ENCODE measurements around the gene AKAP7. TPM values are rescaled to one million over a fixed set of nuclear protein-coding genes. Genes with fewer than 3 reads are reported as not detected.

The AKAP7 gene
- polyA plus RNA-seq, 1 of the 3 experiments (the other 2 are of a cell fraction), result 0.58 TPM

- POLR2A ChIA-PET, result no interaction called here
- Histone ChIP-seq H3K9me2 (no peaks in the 10 kb centered on the region), H3K9ac (no peak overlapping the region), H3K9me3 (no peaks in the 10 kb centered on the region), H4K20me1 (ENCODE audit: insufficient read depth) (no peaks in the 10 kb centered on the region), H3K79me2 (ENCODE audit: insufficient read depth) (no peaks in the 10 kb centered on the region), H3K27ac (ENCODE audit: low read depth in 2 of 2, low read length in 1 of 2) (no peak overlapping the region), H3K4me3 (ENCODE audit: low read depth in 2 of 2, low read length in 1 of 2) (no peak overlapping the region), H3F3A (replicated peaks; ENCODE audit: insufficient read depth) (no peaks in the 10 kb centered on the region), H3K36me3 (replicated peaks in 1 of 2; ENCODE audit: control insufficient read depth in 1 of 2, insufficient read depth in 2 of 2, low read length in 1 of 2) (no peaks in the 10 kb centered on the region), H2AFZ (ENCODE audit: low read depth) (no peak overlapping the region), H3K27me3 (ENCODE audit: insufficient read depth) (peaks cover 11% of the 10 kb centered on the region; the same call in 1 of the 2 replicates), H3K4me2 (no peak overlapping the region), H3K4me1 (ENCODE audit: control insufficient read depth in 1 of 2, insufficient read depth in 2 of 2, low read depth in 1 of 2, low read length in 1 of 2) (no peaks in the 10 kb centered on the region)
- TF ChIP-seq ELF1 (IDR thresholded peaks at IDR 0.05) (no peak), FOXM1 (IDR thresholded peaks at IDR 0.05; ENCODE audit: low read depth) (no peak), USF1 (IDR thresholded peaks at IDR 0.05; ENCODE audit: borderline replicate concordance, low read depth) (no peak), CTCF (IDR thresholded peaks at IDR 0.05) (peak; percentile 51), RAD21 (IDR thresholded peaks at IDR 0.05; ENCODE audit: low read length) (peak; percentile 36), NFIC (IDR thresholded peaks at IDR 0.05; ENCODE audit: borderline replicate concordance) (no peak)
- CTCF ChIA-PET, result interaction anchor here (1.0 to 1.9 kb wide), 4 partner anchors 16 to 234 kb away, joined by 3 to 9 read pairs (median 3); no protein-coding TSS in a partner anchor
- WGBS (ENCODE audit: low lambda C conversion rate), result 8% methylated on average over 4 of the region's 4 CpGs
- peak; percentile 5 for DNase-seq
Measured at GRCh38 chr6:131116755-131117360, 18.4 kb upstream of the AKAP7 start.

GRCh38 chr6:131117878-131118277 lies 17.4 kb upstream of the AKAP7 start:
- no peaks in the 10 kb centered on the region for H3K36me3 ChIP-seq (replicated peaks in 1 of 2; ENCODE audit: control insufficient read depth in 1 of 2, insufficient read depth in 2 of 2, low read length in 1 of 2)
- ChIA-PET POLR2A (no interaction called here), CTCF (interaction anchor here (0.7 kb wide), 1 partner anchor 81 kb away, joined by 3 read pairs; no protein-coding TSS in a partner anchor)
- TF ChIP-seq SMC3 (IDR thresholded peaks at IDR 0.05; ENCODE audit: low read depth, low read length) (no peak), JUND (IDR thresholded peaks at IDR 0.05) (no peak), PBX3 (IDR thresholded peaks at IDR 0.05) (no peak), FOXM1 (IDR thresholded peaks at IDR 0.05; ENCODE audit: low read depth) (no peak), CTCF (IDR thresholded peaks at IDR 0.05) (no peak), TEAD4 (IDR thresholded peaks at IDR 0.05; ENCODE audit: borderline replicate concordance, insufficient read depth) (no peak), EP300 (IDR thresholded peaks at IDR 0.05; ENCODE audit: borderline replicate concordance in 1 of 2, low read depth in 1 of 2, low read length in 1 of 2) (no peak), USF1 (IDR thresholded peaks at IDR 0.05; ENCODE audit: borderline replicate concordance, low read depth) (no peak), ZBTB33 (IDR thresholded peaks at IDR 0.05; ENCODE audit: borderline replicate concordance, low read depth) (no peak), SIN3A (IDR thresholded peaks at IDR 0.05; ENCODE audit: borderline replicate concordance, low read depth, low read length) (no peak), CHD2 (IDR thresholded peaks at IDR 0.05; ENCODE audit: low read length, partially characterized antibody) (no peak), RXRA (IDR thresholded peaks at IDR 0.05; ENCODE audit: borderline replicate concordance, low read depth) (no peak), POLR2AphosphoS5 (IDR thresholded peaks at IDR 0.05; ENCODE audit: low read depth, low read length) (no peak), EZH2phosphoT487 (IDR thresholded peaks at IDR 0.05; ENCODE audit: borderline replicate concordance, low read depth) (no peak)
- no peaks in the 10 kb centered on the region for H3K9me3 ChIP-seq
- no peaks in the 10 kb centered on the region for H3K79me2 ChIP-seq (ENCODE audit: insufficient read depth)
- no peak overlapping the region for H3K4me2 ChIP-seq
- no peaks in the 10 kb centered on the region for H3K9me2 ChIP-seq
- no peak for DNase-seq
- H2AFZ ChIP-seq (ENCODE audit: low read depth), result no peak overlapping the region
- 20% methylated on average over 3 of the region's 3 CpGs for WGBS (ENCODE audit: low lambda C conversion rate)
- peaks cover 2% of the 10 kb centered on the region; the same call in 1 of the 2 replicates for H3K27me3 ChIP-seq (ENCODE audit: insufficient read depth)
- H3K4me1 ChIP-seq (ENCODE audit: control insufficient read depth in 1 of 2, insufficient read depth in 2 of 2, low read depth in 1 of 2, low read length in 1 of 2), result no peaks in the 10 kb centered on the region
- no peak overlapping the region for H3K4me3 ChIP-seq (ENCODE audit: low read depth in 2 of 2, low read length in 1 of 2)
- H3K9ac ChIP-seq, result no peak overlapping the region
- no peaks in the 10 kb centered on the region for H3F3A ChIP-seq (replicated peaks; ENCODE audit: insufficient read depth)
- H3K27ac ChIP-seq (ENCODE audit: low read depth in 2 of 2, low read length in 1 of 2), result no peak overlapping the region
- H4K20me1 ChIP-seq (ENCODE audit: insufficient read depth), result no peaks in the 10 kb centered on the region
